DOHH2 (cell line): Measurements from ENCODE around the gene SKAP1.

ENCODE experiments used
- H3F3A ChIP-seq: fragments of 200-600 bp; sonication (generic), shearing (Covaris generic); 2 replicates; pipeline ENCODE4 v1.6.0; 2016; ENCODE audit warnings: antibody characterized with exemption, mild to moderate bottlenecking; ENCODE audit not compliant: control insufficient read depth, insufficient read depth
- H3K27ac ChIP-seq: fragments of 200-600 bp; sonication (generic); 2 replicates; pipeline ENCODE4 v1.5.1; 2014; ENCODE audit warnings: low read depth, mild to moderate bottlenecking, low read length, moderate library complexity
- H3K27me3 ChIP-seq: fragments of 200-600 bp; sonication (generic); 2 replicates; pipeline ENCODE4 v1.6.1; 2014; ENCODE audit warnings: mild to moderate bottlenecking, low read length, mixed read lengths; ENCODE audit not compliant: control insufficient read depth
- H3K36me3 ChIP-seq: fragments of 200-600 bp; sonication (generic); 2 replicates; pipeline ENCODE4 v1.6.1; 2014; ENCODE audit warnings: mild to moderate bottlenecking, low read length, moderate library complexity, mixed read lengths; ENCODE audit not compliant: control insufficient read depth
- H3K4me1 ChIP-seq: fragments of 200-600 bp; sonication (generic); 2 replicates; pipeline ENCODE4 v1.6.1; 2014; ENCODE audit warnings: mild to moderate bottlenecking, low read length, mixed read lengths; ENCODE audit not compliant: control insufficient read depth
- H3K4me2 ChIP-seq: fragments of 200-600 bp; sonication (generic); 2 replicates; pipeline ENCODE4 v1.6.0; 2014; ENCODE audit warnings: mild to moderate bottlenecking, low read length, moderate library complexity
- H3K4me3 ChIP-seq: fragments of 200-600 bp; sonication (generic); 2 replicates; pipeline ENCODE4 v1.5.1; 2014; ENCODE audit warnings: mild to moderate bottlenecking, low read length, mixed read lengths
- H3K79me2 ChIP-seq: fragments of 200-600 bp; sonication (generic); 2 replicates; pipeline ENCODE4 v1.6.1; 2014; ENCODE audit warnings: mild to moderate bottlenecking, low read length, mixed read lengths; ENCODE audit not compliant: control insufficient read depth
- H3K9me2 ChIP-seq: fragments of 200-600 bp; sonication (generic); replicated peaks from 2 replicates; pipeline ENCODE4 v1.6.1; 2014; ENCODE audit warnings: mild to moderate bottlenecking, low read length, mixed read lengths; ENCODE audit not compliant: control insufficient read depth
- H3K9me3 ChIP-seq: fragments of 200-600 bp; sonication (generic); 2 replicates; pipeline ENCODE4 v1.6.1; 2014; ENCODE audit warnings: antibody characterized with exemption, low read length, mixed read lengths; ENCODE audit not compliant: control insufficient read depth, insufficient read depth
- H4K20me1 ChIP-seq: fragments of 200-600 bp; sonication (generic); 2 replicates; pipeline ENCODE4 v1.6.0; 2014; ENCODE audit warnings: low read depth, mild to moderate bottlenecking, antibody characterized with exemption, low read length, moderate library complexity; ENCODE audit not compliant: control insufficient read depth, insufficient read depth
- EZH2phosphoT487 ChIP-seq: fragments of 200-600 bp; sonication (generic); IDR thresholded peaks from 2 replicates; pipeline ENCODE4 v1.6.1; 2017; ENCODE audit warnings: borderline replicate concordance, mild to moderate bottlenecking, antibody characterized with exemption, low read length, moderate library complexity, mixed read lengths
- TF ChIP-seq, protein P1 (sequence below): fragments of 200-600 bp; sonication (generic); IDR thresholded peaks from one replicate; pipeline ENCODE4 v1.5.1; 2014; ENCODE audit warnings: antibody characterized with exemption, mild to moderate bottlenecking, low read depth, low read length; ENCODE audit not compliant: poor library complexity, severe bottlenecking

SKAP1 gene

DNA sequence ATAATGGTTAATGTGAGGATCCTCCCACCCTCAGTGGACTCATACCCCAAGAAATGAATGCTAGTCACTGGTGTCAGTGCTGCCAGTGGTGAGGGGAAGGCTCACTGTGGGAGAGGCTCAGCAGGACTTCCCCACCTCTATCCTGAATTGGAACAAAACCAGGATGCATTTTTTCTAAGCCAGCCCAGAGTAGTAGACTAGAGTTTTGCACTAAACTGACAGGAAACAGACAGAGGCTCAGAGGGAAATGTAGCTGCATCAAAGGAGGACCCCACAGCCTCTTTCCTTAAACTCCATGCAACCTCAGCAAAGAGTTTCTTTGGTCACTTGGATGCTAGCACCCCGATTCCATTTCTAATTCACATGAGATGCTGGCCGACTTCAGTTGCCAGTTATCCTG, 10.7 kb upstream of the SKAP1 start:
- Histone ChIP-seq H3K4me1 (peaks cover 53% of the 10 kb centered on the region), H3K27me3 (peaks cover 35% of the 10 kb centered on the region), H3K79me2 (no peaks in the 10 kb centered on the region), H3K27ac (peak overlapping the region; percentile 42; the same call in 1 of the 2 replicates), H3K9me3 (no peaks in the 10 kb centered on the region), H3F3A (peaks cover 5% of the 10 kb centered on the region; the same call in 1 of the 2 replicates), H3K4me2 (peak overlapping the region; percentile 67), H3K9me2 (no peaks in the 10 kb centered on the region), H4K20me1 (no peaks in the 10 kb centered on the region), H3K4me3 (peak overlapping the region; percentile 49), H3K36me3 (no peaks in the 10 kb centered on the region)
- TF ChIP-seq EZH2phosphoT487: no peak
- TF ChIP-seq, protein P1, sequence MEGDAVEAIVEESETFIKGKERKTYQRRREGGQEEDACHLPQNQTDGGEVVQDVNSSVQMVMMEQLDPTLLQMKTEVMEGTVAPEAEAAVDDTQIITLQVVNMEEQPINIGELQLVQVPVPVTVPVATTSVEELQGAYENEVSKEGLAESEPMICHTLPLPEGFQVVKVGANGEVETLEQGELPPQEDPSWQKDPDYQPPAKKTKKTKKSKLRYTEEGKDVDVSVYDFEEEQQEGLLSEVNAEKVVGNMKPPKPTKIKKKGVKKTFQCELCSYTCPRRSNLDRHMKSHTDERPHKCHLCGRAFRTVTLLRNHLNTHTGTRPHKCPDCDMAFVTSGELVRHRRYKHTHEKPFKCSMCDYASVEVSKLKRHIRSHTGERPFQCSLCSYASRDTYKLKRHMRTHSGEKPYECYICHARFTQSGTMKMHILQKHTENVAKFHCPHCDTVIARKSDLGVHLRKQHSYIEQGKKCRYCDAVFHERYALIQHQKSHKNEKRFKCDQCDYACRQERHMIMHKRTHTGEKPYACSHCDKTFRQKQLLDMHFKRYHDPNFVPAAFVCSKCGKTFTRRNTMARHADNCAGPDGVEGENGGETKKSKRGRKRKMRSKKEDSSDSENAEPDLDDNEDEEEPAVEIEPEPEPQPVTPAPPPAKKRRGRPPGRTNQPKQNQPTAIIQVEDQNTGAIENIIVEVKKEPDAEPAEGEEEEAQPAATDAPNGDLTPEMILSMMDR: no peak

DNA sequence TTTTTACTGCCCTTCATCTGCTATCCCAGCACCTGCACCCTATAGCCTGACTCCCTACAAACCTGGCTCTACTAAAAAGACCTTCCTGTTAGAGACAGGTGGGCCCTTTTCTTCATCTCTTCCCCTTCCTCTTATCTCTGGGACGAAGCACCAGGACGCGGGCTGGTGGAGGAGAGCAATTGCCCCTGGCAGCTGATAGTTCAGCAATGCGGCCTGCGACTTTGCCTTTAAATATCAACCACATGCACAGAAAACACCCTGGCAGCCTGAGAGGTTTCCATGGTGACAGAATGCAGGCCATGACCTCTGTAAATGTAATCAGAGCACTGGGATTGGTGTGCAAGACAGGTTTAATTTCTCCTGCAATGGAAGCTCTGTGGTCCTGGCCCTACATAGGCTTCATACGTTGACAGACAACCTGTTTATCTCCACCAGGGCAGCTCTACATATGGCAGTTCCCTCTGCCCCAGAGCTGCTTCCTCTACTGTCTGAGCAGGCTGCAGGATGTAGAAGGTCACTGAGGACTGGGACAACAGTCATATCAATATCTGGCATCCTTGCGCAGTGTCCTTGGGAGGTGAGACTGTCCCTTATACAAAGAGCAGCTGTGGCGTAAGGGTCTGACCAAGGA, 10.0 kb upstream of the SKAP1 start:
- Histone ChIP-seq H3K4me3 (peak overlapping the region; percentile 49), H3K27ac (no peak overlapping the region), H3K79me2 (no peaks in the 10 kb centered on the region), H3K4me2 (no peak overlapping the region; the same call in 1 of the 2 replicates), H3K27me3 (peaks cover 35% of the 10 kb centered on the region), H3K9me3 (no peaks in the 10 kb centered on the region), H3K36me3 (no peaks in the 10 kb centered on the region), H3K4me1 (peaks cover 48% of the 10 kb centered on the region), H4K20me1 (no peaks in the 10 kb centered on the region), H3F3A (peaks cover 5% of the 10 kb centered on the region; the same call in 1 of the 2 replicates), H3K9me2 (no peaks in the 10 kb centered on the region)
- no peak for TF ChIP-seq EZH2phosphoT487
- TF ChIP-seq, protein P1: no peak

DNA sequence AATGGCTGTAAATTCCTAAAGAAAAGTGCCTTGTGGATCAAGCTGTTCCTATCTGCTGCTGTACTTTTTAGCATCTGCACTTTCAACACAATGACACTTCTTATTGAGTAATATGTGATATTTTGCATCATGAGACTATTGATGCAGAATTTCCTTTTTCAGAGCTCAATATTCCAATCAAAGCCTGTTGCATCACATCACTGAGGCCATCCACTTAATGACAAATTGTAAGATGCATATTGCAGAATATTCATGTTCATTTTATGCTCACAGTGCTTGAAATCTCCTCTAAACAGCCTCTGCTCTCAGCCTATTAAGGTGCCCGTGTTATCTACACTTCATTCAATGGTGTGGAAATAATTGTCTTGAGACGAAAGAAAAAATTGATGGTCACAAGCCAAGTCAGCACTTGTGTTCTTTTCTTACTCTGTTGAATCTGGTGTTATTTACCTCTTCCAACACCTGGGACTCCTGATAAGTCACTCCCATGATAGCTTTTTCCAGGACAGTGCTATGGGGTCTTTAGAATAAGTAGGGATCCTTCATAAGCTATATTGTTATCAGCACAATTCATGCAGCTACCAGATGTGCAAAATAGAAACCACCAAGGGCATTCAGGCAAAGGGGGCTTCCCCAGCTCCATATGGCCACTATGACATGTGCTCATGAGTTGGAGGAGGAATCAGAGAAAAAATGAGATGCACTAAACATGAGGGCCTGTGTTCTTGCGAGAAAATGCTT, 9.3 kb upstream of the SKAP1 start:
- H3K9me2 ChIP-seq: no peaks in the 10 kb centered on the region
- H3K4me3 ChIP-seq: no peak overlapping the region
- no peak overlapping the region for H3K4me2 ChIP-seq
- no peaks in the 10 kb centered on the region for H3K9me3 ChIP-seq
- H3K4me1 ChIP-seq: peaks cover 41% of the 10 kb centered on the region
- H3K36me3 ChIP-seq: no peaks in the 10 kb centered on the region
- no peaks in the 10 kb centered on the region for H4K20me1 ChIP-seq
- H3F3A ChIP-seq: peaks cover 5% of the 10 kb centered on the region; the same call in 1 of the 2 replicates
- H3K79me2 ChIP-seq: no peaks in the 10 kb centered on the region
- no peak overlapping the region for H3K27ac ChIP-seq
- TF ChIP-seq, protein P1: no peak
- TF ChIP-seq EZH2phosphoT487: no peak
- H3K27me3 ChIP-seq: peaks cover 40% of the 10 kb centered on the region
